T-helper 2 cell treated with Interferon-gamma antibody and Interleukin-4, amounts not matched to agents 100 ng/mL and 5 ng/mL, for 36 hours (primary cell): ENCODE measurements around the gene LRTM2. TPM values are rescaled to one million over a fixed set of nuclear protein-coding genes. Genes with fewer than 3 reads are reported as not detected.

Experiments
- intact Hi-C: fragments of 100-400 bp; cut with micrococcal nuclease; formaldehyde crosslinking; loops from one replicate; pipeline ENCODE4 v1.15.1; 2023
- total RNA-seq: library from RNA; stranded (reverse); gene quantifications from 2 replicates; pipeline ENCODE4 v1.2.3, GENCODE V29; 2022

Gene LRTM2
- total RNA-seq, 1 donor from 2014 or later = not detected

DNA sequence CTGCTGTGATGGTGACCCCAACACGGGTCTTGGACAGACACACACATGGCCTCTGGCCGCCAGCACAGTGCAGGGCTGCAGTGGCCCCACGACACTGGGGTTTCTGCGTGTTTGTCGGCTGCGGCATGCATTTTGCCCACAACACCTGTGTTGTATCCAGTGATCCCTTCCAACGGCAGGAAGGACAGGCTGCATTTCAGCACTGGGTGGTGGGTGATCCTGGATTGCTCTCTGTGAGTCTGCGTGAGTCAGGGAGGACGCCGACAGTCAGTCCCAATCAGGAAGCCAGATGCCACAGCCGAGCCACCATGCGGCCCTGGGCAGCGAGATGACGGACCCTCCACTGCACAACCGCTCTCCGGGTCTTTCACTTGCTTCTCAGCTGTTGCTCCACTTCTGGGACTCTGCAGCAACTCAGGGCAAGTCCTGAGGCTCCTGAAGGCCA, 20.6 kb downstream of the LRTM2 start:
- intact Hi-C loops = no loop called here

DNA sequence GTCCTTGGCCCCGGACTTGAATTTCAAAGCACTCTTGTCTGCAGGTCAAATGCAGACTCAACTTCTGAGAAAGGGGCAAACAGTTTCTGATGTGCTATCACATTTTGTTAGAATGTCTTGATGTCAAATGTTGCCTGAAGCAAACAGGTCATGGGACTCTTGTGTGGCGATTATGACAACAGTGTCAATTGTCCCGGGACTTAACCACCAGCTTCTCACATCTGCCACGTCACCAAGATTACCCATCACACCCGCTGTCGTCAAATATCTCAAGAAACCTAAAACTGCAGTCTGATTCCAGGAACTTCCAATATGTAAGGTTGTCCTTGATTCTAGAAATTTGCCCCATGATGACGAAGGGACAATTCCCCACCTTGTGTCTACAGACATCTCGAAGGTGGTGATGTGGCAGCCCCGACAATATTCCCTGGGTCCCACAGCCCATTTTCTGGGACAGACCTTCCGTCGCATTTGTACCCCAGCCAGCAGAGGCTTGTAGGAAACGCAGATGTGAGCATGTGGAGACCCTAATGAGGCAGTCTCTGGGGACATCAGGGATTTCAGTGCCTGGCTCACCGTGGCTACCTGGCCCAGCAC, 21.3 kb downstream of the LRTM2 start:
- intact Hi-C loops = no loop called here

DNA sequence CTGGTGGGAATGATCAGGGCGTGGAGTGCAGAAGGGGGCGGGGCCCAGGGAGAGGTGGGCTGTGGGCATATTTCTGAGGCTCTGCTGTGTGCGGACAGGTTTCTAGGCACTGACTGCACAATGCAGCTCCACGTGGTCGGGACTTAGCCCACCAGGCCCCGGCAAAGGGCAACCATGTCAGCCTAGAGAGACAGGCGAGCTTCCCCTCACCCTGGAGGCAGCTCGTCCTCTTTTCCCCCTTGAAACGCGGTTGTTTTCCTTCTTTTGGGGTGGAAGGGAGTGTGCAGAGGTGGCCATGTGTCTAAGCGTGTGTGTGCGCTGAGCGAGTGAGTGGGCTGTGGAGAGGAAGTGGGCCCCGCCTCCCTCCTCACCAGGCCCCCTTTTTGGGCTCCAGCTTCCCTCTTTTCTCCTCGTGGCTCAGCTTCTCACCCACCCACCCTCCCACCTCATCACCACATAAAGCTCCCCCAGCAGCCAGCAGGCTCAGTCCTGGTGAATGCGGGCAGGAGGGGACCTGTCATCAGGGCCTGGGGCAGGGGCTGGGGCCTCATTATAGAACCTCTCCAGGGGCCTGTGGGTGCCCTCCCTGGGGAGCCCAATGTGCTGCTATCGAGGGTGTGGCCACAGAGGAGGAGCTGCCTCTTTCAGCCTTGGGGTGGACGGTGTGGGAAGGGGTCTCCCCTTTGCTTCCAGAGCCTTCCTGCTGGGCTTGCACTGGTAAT, 22.0 kb downstream of the LRTM2 start:
- intact Hi-C loops = no loop called here

DNA sequence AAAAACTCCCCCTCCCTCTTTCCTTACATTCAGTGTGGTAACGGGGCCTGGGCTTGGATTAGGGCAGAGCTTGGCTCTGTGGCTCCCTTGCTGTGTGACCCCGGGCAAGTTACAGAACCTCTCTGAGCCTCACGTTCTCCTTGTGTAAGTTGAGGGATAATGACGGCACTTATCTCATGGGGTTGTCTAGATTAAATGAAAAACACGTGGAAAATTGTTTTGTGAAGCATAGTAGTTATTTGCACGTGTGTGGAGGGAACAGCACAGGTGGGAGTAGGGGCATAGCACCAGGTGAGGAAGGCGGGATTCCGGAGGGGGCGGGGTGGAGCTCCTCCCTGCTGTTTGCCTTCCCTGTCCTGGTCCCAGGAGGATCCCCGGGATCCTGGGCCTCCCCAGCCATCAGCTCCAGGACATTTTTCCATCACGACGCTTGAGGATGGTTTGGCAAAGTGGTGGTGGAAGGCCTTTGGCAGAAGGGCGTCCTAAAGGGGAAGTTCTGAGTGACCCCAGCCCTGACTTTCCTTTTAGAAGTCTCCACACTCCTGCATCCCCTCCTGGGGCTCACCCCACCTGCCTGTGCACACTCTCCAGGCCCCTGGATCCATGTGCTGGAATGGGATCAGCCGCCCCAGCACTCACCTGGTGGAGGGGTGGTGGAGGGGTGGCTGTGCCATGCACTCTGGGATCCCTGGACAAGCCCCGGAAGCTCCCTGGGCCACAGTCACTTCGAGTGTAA, 22.7 kb downstream of the LRTM2 start:
- intact Hi-C loops = no loop called here

DNA sequence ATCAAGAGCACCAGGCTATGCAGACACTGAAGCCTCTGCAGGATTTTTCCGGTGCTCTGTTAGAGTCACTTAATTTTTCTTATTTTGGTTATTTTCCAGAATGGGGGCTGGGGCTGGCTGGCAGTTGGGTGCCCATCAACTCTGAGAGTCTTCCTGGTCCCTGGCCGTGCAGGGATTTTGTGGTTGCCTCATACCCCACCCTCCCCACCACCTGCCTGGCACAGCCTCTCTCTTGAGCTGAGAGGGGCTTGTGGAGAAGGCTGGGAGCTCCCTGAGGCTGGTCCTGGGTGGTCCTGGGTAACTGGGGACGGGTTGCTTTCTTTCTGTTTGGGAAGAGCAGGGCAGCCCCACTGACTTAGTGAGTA, 23.3 kb downstream of the LRTM2 start:
- intact Hi-C loops = no loop called here

DNA sequence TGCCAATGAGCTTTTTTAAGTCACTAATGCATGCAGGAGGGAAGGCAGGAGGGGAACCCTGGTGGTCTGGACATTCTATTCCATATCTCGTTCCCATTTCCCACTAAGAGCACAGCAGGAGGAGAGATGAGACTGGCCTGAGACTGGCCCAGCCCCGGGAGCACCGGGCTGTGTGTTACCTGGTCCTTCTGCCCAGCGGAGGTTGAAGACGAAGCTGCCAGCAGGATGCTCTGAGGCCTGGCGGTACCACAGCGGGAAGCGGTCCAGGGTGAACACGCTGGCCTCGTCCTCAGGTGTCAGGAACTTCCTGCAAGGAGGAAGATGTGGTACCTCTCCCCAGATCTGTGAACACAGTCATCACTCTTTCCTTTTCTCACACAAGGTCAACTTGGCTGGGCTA, 23.9 kb downstream of the LRTM2 start:
- intact Hi-C loops = no loop called here

DNA sequence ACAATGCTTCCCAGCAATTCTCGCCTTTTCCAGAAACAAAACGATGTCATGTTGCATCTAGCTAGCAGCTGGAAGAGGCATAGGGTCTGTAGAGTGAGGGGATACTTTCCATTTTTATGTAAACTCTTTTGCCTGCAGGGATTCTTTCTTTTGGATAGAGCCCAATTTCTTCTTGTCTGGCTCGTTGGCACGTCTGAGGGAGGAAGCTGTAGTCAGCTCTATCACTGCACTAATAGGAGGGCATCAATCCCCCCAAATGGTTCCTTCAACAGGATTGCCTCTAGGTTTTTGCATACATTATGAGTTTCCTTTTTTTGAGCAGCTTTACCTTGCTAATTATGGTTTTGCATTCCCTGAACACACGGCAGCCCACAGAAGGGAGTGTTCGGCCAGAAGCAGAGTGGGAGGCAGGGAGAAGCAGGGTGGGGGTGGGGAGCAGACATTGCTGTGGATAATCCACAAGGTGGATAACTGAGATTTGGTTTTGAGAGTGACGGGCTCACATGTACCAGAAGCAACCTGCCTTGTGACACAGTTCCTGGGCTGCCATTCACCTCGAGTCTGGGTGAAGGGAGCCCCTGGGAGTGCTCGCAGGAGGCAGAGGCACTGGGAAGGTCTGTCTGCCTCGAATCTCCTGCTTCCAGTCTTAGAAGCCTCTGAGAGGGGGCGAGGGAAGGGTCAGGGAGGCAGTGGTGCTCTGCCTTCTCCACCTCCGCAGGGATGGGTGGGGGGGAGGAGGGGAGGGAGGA, 24.5 kb downstream of the LRTM2 start:
- intact Hi-C loops = no loop called here

DNA sequence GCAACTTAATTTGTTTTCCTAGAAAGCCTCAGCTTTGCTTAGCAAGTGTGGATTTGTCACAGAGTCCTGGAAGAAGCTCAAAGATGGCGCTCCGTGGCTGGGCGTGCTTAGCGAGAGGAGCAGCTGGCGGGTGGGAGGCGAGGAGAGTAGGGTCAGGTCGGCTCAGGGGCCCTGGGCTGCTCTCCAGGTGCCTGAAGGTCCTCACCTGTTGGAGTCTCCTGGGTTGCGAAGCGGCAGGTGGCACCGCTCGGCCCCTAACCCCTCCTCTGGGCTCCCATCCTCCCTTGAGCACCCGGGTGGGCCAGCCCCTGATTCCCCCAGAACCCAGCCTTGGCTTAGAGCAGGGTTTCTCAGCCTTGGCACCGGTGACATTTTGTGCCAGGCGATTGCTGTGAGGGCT, 25.1 kb downstream of the LRTM2 start:
- intact Hi-C loops = no loop called here

GRCh38 chr12:1845886-1846285, 25.5 kb downstream of the LRTM2 start:
- intact Hi-C loops = no loop called here

- intact Hi-C loops = no loop called here
Observed at GRCh38 chr12:1846421-1847405, 26.3 kb downstream of the LRTM2 start.

DNA sequence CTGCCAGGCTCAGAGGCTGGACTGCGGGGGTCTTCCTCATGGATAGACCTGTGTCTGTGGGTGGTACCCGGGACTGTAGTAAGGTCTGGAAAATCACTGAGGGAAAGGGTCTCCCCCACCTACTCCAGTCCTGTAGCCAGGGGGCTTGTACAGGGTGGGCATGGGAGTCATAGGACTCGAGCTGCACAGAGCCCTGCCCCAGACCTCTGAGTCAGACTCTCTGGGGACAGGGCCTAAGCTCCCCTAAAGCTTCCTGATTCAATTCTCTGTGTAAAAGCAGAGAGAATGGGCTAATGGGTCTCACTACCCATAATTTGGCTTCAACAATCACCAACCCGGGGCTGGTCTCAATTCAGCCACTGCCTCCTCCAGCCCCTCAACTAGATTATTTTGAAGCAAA, 27.0 kb downstream of the LRTM2 start:
- intact Hi-C loops = no loop called here

DNA sequence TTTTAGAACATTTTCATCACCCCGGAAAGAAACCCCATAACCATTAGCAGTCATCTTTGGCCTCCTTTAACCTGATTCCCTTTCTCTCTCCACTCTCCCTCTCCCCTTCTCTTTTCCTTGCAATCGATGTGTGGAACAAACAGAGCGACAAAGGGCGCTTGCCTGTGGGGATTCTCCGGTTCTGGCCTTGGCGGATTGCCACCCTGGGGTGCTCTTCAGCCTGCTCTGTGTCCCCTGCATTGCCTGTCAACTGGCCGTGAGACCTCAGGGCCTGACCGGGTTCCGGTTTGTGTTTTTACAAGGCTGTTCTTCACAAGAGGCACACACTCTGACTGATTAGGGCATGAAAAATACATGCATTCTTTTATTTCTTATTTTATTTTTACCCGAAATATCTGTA, 27.8 kb downstream of the LRTM2 start:
- intact Hi-C loops = no loop called here

- intact Hi-C loops = no loop called here
Observed at GRCh38 chr12:1848745-1849144, 28.4 kb downstream of the LRTM2 start.

GRCh38 chr12:1851151-1851701, 30.9 kb downstream of the LRTM2 start:
- intact Hi-C loops = no loop called here

- intact Hi-C loops = no loop called here
Observed at GRCh38 chr12:1852076-1852475, 31.7 kb downstream of the LRTM2 start.

GRCh38 chr12:1853716-1854115, 33.4 kb downstream of the LRTM2 start:
- intact Hi-C loops = no loop called here

GRCh38 chr12:1855241-1855640, 34.9 kb downstream of the LRTM2 start:
- intact Hi-C loops = no loop called here

GRCh38 chr12:1857086-1857485, 36.7 kb downstream of the LRTM2 start:
- intact Hi-C loops = no loop called here

GRCh38 chr12:1857821-1858220, 37.5 kb downstream of the LRTM2 start:
- intact Hi-C loops = no loop called here

GRCh38 chr12:1858456-1858855, 38.1 kb downstream of the LRTM2 start:
- intact Hi-C loops = no loop called here
